Mucosa of descending colon (tissue), 3 donors: ENCODE results near the gene PLA2R1. TPM values are rescaled to one million over a fixed set of nuclear protein-coding genes. Genes with fewer than 3 reads are reported as not detected.

Source experiments
- ATAC-seq: fragments of 200-7000 bp; cut with Tn5 transposase; one replicate; pipeline ENCODE4 v1.9.1; 2020; ENCODE audit warnings: mild to moderate bottlenecking, moderate library complexity
- DNase-seq, 3 donors: peaks; one replicate each; pipeline ENCODE4 v3.0.0-alpha.2; 2020
- H3K36me3 ChIP-seq: fragments of 200-600 bp; one replicate; pipeline ENCODE4 v1.8.0; 2021; ENCODE audit warnings: low read depth, mild to moderate bottlenecking
- H3K4me1 ChIP-seq: fragments of 200-600 bp; one replicate; pipeline ENCODE4 v1.8.0; 2021; ENCODE audit warnings: low read depth, mild to moderate bottlenecking
- H3K4me3 ChIP-seq: fragments of 200-600 bp; one replicate; pipeline ENCODE4 v1.8.0; 2021; ENCODE audit warnings: mild to moderate bottlenecking
- H3K9me3 ChIP-seq: fragments of 200-600 bp; one replicate; pipeline ENCODE4 v1.8.0; 2021; ENCODE audit warnings: mild to moderate bottlenecking
- CTCF ChIP-seq: fragments of 200-600 bp; IDR thresholded peaks from one replicate; pipeline ENCODE4 v1.8.0; 2022; ENCODE audit warnings: antibody characterized with exemption, mild to moderate bottlenecking
- intact Hi-C, 2 donors: fragments of 100-400 bp; cut with DNase I in 1 of 2; cut with micrococcal nuclease in 1 of 2; formaldehyde crosslinking; loops; one replicate each; pipeline versions ENCODE4 v1.11.0 to v1.11.1; 2022; cut with DNase I, micrococcal nuclease
- total RNA-seq, 3 donors: library from RNA; stranded (reverse); fragmentation: NEBNext Ultra II Directional in 2 of 3; extraction: Animal tissue kit (Norgen Biotek cat#: 25700) in 2 of 3; gene quantifications; one replicate each; pipeline versions ENCODE4 v1.2.1 to v1.2.4, GENCODE V29; 2021 to 2023
- donor health status: DM: no; HTN: no; CAD: no; lungs with moderate emphysema.
- donor health status: DM: no; HTN: no; CAD: no.
- donor health status: DM: no; HTN: yes; CAD: no.

The PLA2R1 gene
- total RNA-seq, 3 donors from 2014 or later, result 8.0 to 19.1 (median 11.1) TPM

- Histone ChIP-seq H3K36me3 (no peaks in the 10 kb centered on the region), H3K9me3 (no peaks in the 10 kb centered on the region), H3K4me1 (no peaks in the 10 kb centered on the region), H3K4me3 (no peak overlapping the region)
- DNase-seq (no peak), ATAC-seq (no peak)
- no peak for TF ChIP-seq CTCF
- intact Hi-C loops, result no loop called here
These were observed 73.9 kb downstream of the PLA2R1 start for GRCh38 chr2:159988412-159988970.

- Histone ChIP-seq H3K4me1 (no peaks in the 10 kb centered on the region), H3K36me3 (no peaks in the 10 kb centered on the region), H3K9me3 (no peaks in the 10 kb centered on the region), H3K4me3 (no peak overlapping the region)
- DNase-seq (no peak), ATAC-seq (no peak)
- intact Hi-C loops, result no loop called here
- TF ChIP-seq CTCF, result no peak
These were observed 75.2 kb downstream of the PLA2R1 start for GRCh38 chr2:159987181-159987580.

GRCh38 chr2:159985656-159986055, 76.8 kb downstream of the PLA2R1 start:
- DNase-seq (no peak), ATAC-seq (no peak)
- Histone ChIP-seq H3K36me3 (no peaks in the 10 kb centered on the region), H3K4me3 (no peak overlapping the region), H3K4me1 (no peaks in the 10 kb centered on the region), H3K9me3 (no peaks in the 10 kb centered on the region)
- intact Hi-C loops, result no loop called here
- TF ChIP-seq CTCF, result no peak

GRCh38 chr2:159984034-159984433, 78.4 kb downstream of the PLA2R1 start:
- no peak for ATAC-seq
- Histone ChIP-seq H3K4me1 (no peaks in the 10 kb centered on the region), H3K9me3 (no peaks in the 10 kb centered on the region), H3K4me3 (no peak overlapping the region), H3K36me3 (no peaks in the 10 kb centered on the region)
- no peak for DNase-seq
- no peak for TF ChIP-seq CTCF
- intact Hi-C loops, result no loop called here

- ATAC-seq, result no peak
- H3K9me3 ChIP-seq, result no peaks in the 10 kb centered on the region
- H3K4me3 ChIP-seq, result no peak overlapping the region
- no peak for TF ChIP-seq CTCF
- intact Hi-C loops, result no loop called here
- no peaks in the 10 kb centered on the region for H3K36me3 ChIP-seq
- H3K4me1 ChIP-seq, result no peaks in the 10 kb centered on the region
- DNase-seq, result no peak
These were observed 79.3 kb downstream of the PLA2R1 start for GRCh38 chr2:159982842-159983785.
